ENCODE results near the gene S100A2.
"Not testable (repeated sequence)": the region's sequence is repeated elsewhere in the genome, so short reads cannot be mapped to it uniquely, and the experiment has no call there.

GRCh38 chr1:153575497-153575896 is 9.9 kb upstream of the S100A2 start:
- not testable (repeated sequence) for TF ChIP-seq CTCF, POLR2A (IDR thresholded peaks at IDR 0.05)

Measured in right lobe of liver (tissue), 4 donors.